HepG2 (cell line): ENCODE measurements around the gene TYW1B.

Source experiments
- EZH2 ChIP-seq: conservative IDR thresholded peaks from 2 replicates; pipeline ENCODE4 v1.6.1; 2012; ENCODE audit warnings: mild to moderate bottlenecking, low read depth, low read length, moderate library complexity
- MAZ ChIP-seq, 2 experiments: sonication (generic) in 1 of 2; formaldehyde crosslinking in 1 of 2; IDR thresholded peaks; 2 replicates each; pipeline versions ENCODE4 v1.5.0 to v1.6.1; 2012 to 2020; ENCODE audit warnings: low read depth in 2 of 2, mild to moderate bottlenecking in 2 of 2, borderline replicate concordance in 1 of 2, improper control_type of control experiment in 1 of 2, low read length in 1 of 2, missing genetic modification reagents in 1 of 2, moderate library complexity in 1 of 2
- POLR2A ChIP-seq, 2 experiments: IDR thresholded peaks; 2 replicates each; pipeline ENCODE4 v1.6.1; 2011; ENCODE audit warnings: low read depth in 2 of 2, low read length in 2 of 2, mild to moderate bottlenecking in 1 of 2, moderate library complexity in 1 of 2; ENCODE audit not compliant: insufficient read depth in 1 of 2
- RXRA ChIP-seq: sonication (generic); formaldehyde crosslinking; IDR thresholded peaks from 2 replicates; pipeline ENCODE4 v1.5.1; 2020; ENCODE audit warnings: missing genetic modification reagents
- TCF7L2 ChIP-seq: IDR thresholded peaks from 2 replicates; pipeline ENCODE4 v1.6.1; 2011; ENCODE audit warnings: mild to moderate bottlenecking, low read depth, low read length, moderate library complexity
- ZNF569 ChIP-seq: sonication (generic); formaldehyde crosslinking; IDR thresholded peaks from 2 replicates; pipeline ENCODE4 v1.5.0; 2020; ENCODE audit warnings: mild to moderate bottlenecking, missing genetic modification reagents, moderate library complexity, borderline replicate concordance
- TF ChIP-seq, protein P1 (sequence below): sonication (generic); formaldehyde crosslinking; IDR thresholded peaks from 2 replicates; pipeline ENCODE4 v1.5.0; 2020; ENCODE audit warnings: mild to moderate bottlenecking, missing genetic modification reagents, moderate library complexity
- TF ChIP-seq, protein P2 (sequence below): IDR thresholded peaks from 2 replicates; pipeline ENCODE4 v1.6.1; 2016

DNA sequence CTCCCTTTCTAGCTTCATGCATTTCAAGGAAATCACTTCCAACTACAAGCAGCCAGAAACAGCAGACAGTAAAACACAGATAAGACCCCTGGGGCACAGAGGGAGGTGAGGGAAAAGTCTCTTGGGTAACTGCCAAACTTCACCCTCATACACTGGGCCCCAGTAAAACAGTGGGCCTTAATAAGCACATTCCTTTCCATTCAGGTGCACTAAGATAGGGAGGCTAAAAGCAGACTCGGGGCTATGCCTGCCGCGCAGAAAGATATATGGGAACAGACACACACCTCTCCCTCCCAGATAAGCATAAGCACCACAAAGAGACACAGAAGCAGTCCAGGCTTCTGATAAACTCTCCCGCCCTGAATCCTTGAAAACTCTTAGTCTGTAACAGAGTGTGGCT lies 117.0 kb downstream of the TYW1B start:
- no peak for TF ChIP-seq ZNF569
- no peak for TF ChIP-seq MAZ (IDR thresholded peaks at IDR 0.05; ENCODE audit: borderline replicate concordance, low read depth, low read length)
- TF ChIP-seq MAZ (CRISPR knock-in tag; IDR thresholded peaks at IDR 0.05; ENCODE audit: low read depth) = no peak
- no peak for TF ChIP-seq RXRA (CRISPR knock-in tag)
- TF ChIP-seq, protein P1, sequence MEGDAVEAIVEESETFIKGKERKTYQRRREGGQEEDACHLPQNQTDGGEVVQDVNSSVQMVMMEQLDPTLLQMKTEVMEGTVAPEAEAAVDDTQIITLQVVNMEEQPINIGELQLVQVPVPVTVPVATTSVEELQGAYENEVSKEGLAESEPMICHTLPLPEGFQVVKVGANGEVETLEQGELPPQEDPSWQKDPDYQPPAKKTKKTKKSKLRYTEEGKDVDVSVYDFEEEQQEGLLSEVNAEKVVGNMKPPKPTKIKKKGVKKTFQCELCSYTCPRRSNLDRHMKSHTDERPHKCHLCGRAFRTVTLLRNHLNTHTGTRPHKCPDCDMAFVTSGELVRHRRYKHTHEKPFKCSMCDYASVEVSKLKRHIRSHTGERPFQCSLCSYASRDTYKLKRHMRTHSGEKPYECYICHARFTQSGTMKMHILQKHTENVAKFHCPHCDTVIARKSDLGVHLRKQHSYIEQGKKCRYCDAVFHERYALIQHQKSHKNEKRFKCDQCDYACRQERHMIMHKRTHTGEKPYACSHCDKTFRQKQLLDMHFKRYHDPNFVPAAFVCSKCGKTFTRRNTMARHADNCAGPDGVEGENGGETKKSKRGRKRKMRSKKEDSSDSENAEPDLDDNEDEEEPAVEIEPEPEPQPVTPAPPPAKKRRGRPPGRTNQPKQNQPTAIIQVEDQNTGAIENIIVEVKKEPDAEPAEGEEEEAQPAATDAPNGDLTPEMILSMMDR = no peak
- TF ChIP-seq, protein P2, sequence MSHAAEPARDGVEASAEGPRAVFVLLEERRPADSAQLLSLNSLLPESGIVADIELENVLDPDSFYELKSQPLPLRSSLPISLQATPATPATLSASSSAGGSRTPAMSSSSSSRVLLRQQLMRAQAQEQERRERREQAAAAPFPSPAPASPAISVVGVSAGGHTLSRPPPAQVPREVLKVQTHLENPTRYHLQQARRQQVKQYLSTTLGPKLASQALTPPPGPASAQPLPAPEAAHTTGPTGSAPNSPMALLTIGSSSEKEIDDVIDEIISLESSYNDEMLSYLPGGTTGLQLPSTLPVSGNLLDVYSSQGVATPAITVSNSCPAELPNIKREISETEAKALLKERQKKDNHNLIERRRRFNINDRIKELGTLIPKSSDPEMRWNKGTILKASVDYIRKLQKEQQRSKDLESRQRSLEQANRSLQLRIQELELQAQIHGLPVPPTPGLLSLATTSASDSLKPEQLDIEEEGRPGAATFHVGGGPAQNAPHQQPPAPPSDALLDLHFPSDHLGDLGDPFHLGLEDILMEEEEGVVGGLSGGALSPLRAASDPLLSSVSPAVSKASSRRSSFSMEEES (CRISPR knock-in tag) = no peak
- no peak for TF ChIP-seq POLR2A (IDR thresholded peaks at IDR 0.05; ENCODE audit: insufficient read depth in 1 of 2, low read depth in 2 of 2, low read length in 2 of 2)
- no peak for TF ChIP-seq TCF7L2
- TF ChIP-seq EZH2 = no peak
